Measurements from ENCODE around the gene PRR11. TPM values are rescaled to one million over a fixed set of nuclear protein-coding genes. Genes with fewer than 3 reads are reported as not detected.
"Not testable (repeated sequence)": the region's sequence is repeated elsewhere in the genome, so short reads cannot be mapped to it uniquely, and the experiment has no call there.

PRR11 gene
- total RNA-seq, 2 experiments from 2014 or later, result 66.4 to 67.3 TPM

GRCh38 chr17:59221159-59221847 is 65.8 kb downstream of the PRR11 start:
- H3K36me3 Mint-ChIP-seq, result no peaks in the 10 kb centered on the region
- H3K27ac Mint-ChIP-seq, result peak overlapping the region; percentile 82
- H3K27me3 Mint-ChIP-seq, result no peaks in the 10 kb centered on the region
- no peaks in the 10 kb centered on the region for H3K9me3 Mint-ChIP-seq
- peaks cover 7% of the 10 kb centered on the region for H3K4me1 Mint-ChIP-seq
- H3K4me3 Mint-ChIP-seq, result peak overlapping the region; percentile 94
- peak; percentile 11 for DNase-seq

GRCh38 chr17:59223813-59224212 is 68.3 kb downstream of the PRR11 start:
- H3K4me1 Mint-ChIP-seq, result peaks cover 7% of the 10 kb centered on the region
- H3K27ac Mint-ChIP-seq, result no peak overlapping the region
- DNase-seq, result no peak
- H3K27me3 Mint-ChIP-seq, result no peaks in the 10 kb centered on the region
- no peaks in the 10 kb centered on the region for H3K36me3 Mint-ChIP-seq
- no peak overlapping the region for H3K4me3 Mint-ChIP-seq
- no peaks in the 10 kb centered on the region for H3K9me3 Mint-ChIP-seq

- H3K9me3 Mint-ChIP-seq, H3K36me3 Mint-ChIP-seq, H3K4me3 Mint-ChIP-seq, H3K27ac Mint-ChIP-seq, H3K4me1 Mint-ChIP-seq, DNase-seq, H3K27me3 Mint-ChIP-seq: not testable (repeated sequence)
Observed at GRCh38 chr17:59228588-59228987, 73.0 kb downstream of the PRR11 start.

- Mint-ChIP-seq H3K27me3 (no peaks in the 10 kb centered on the region), H3K27ac (no peak overlapping the region), H3K4me3 (no peak overlapping the region), H3K36me3 (no peaks in the 10 kb centered on the region), H3K4me1 (no peaks in the 10 kb centered on the region), H3K9me3 (no peaks in the 10 kb centered on the region)
- DNase-seq, result no peak
Observed at GRCh38 chr17:59230764-59231163, 75.2 kb downstream of the PRR11 start.

GRCh38 chr17:59234631-59235030 is 79.1 kb downstream of the PRR11 start:
- H3K4me3 Mint-ChIP-seq, result no peak overlapping the region
- H3K36me3 Mint-ChIP-seq, result no peaks in the 10 kb centered on the region
- DNase-seq, result no peak
- no peaks in the 10 kb centered on the region for H3K27me3 Mint-ChIP-seq
- no peaks in the 10 kb centered on the region for H3K4me1 Mint-ChIP-seq
- no peak overlapping the region for H3K27ac Mint-ChIP-seq
- no peaks in the 10 kb centered on the region for H3K9me3 Mint-ChIP-seq

- no peak overlapping the region for H3K4me3 Mint-ChIP-seq
- no peaks in the 10 kb centered on the region for H3K36me3 Mint-ChIP-seq
- H3K27ac Mint-ChIP-seq, result no peak overlapping the region
- H3K27me3 Mint-ChIP-seq, result no peaks in the 10 kb centered on the region
- DNase-seq, result no peak
- H3K9me3 Mint-ChIP-seq, result no peaks in the 10 kb centered on the region
- no peaks in the 10 kb centered on the region for H3K4me1 Mint-ChIP-seq
Observed at GRCh38 chr17:59238906-59239305, 83.4 kb downstream of the PRR11 start.

- no peak overlapping the region for H3K27ac Mint-ChIP-seq
- no peaks in the 10 kb centered on the region for H3K9me3 Mint-ChIP-seq
- H3K4me3 Mint-ChIP-seq, result no peak overlapping the region
- H3K27me3 Mint-ChIP-seq, result no peaks in the 10 kb centered on the region
- H3K36me3 Mint-ChIP-seq, result no peaks in the 10 kb centered on the region
- DNase-seq, result no peak
- H3K4me1 Mint-ChIP-seq, result no peaks in the 10 kb centered on the region
Observed at GRCh38 chr17:59244081-59244480, 88.5 kb downstream of the PRR11 start.

Other genes starting within 250 kb of the PRR11 start
- 10 to 100 TPM; 25.1 to 26.0 TPM for gene TRIM37, start 48.9 kb upstream of the PRR11 start, total RNA-seq
- gene SKA2, start 560 bp upstream of the PRR11 start, total RNA-seq, result 10 to 100 TPM; 68.9 to 85.4 TPM
- 10 to 100 TPM; 20.6 to 22.3 TPM for gene SMG8, start 54.3 kb downstream of the PRR11 start, total RNA-seq
- gene GDPD1, start 64.8 kb downstream of the PRR11 start, total RNA-seq, result 1 to 10 TPM; 1.7 to 1.9 TPM
- 1 to 10 TPM; 4.4 to 4.7 TPM for gene YPEL2, start 175.9 kb downstream of the PRR11 start, total RNA-seq

All from activated naive CD8-positive, alpha-beta T cell treated with anti-CD3 and anti-CD28 coated beads for 36 hours (primary cell).